Measurements from ENCODE around the gene LRR1.
"Not testable (repeated sequence)": the region's sequence is repeated elsewhere in the genome, so short reads cannot be mapped to it uniquely, and the experiment has no call there.

The LRR1 gene

GRCh38 chr14:49634547-49635334 is 36.0 kb downstream of the LRR1 start, which contains the start of gene DNAAF2:
TSS of gene DNAAF2 (minus strand) at chr14:49635244. CDS start at chr14:49635149, 95 bp downstream.
- peak; percentile 62 for DNase-seq

- no peak for DNase-seq
Observed at GRCh38 chr14:49636866-49637265, 38.1 kb downstream of the LRR1 start.

GRCh38 chr14:49637534-49638078 is 38.9 kb downstream of the LRR1 start:
- DNase-seq, result no peak

GRCh38 chr14:49640540-49641417 is 42.0 kb downstream of the LRR1 start:
- DNase-seq, result no peak

DNA sequence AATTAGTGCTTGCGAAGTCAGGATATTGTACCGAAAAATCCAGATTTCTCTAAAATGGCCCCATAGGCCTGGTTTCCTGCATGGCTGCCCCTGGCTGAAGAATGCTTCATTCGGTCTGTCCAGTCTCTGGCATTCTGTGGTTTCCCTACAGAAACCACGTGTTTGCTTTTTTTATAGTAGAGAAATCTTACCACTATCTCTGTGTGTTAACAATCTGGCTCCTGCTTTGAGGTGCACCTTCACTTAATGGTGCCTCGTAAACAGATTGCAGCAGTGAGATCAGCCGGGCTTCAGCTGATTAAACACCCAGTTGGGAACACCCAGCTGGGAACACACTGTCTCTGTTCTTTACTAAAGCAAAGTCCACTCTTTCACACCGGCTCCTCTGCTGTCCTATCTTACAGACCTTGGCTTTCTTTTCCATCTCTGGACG is 43.0 kb downstream of the LRR1 start:
- no peak for DNase-seq

- DNase-seq, result no peak
Observed at GRCh38 chr14:49642163-49642562, 43.4 kb downstream of the LRR1 start.

DNA sequence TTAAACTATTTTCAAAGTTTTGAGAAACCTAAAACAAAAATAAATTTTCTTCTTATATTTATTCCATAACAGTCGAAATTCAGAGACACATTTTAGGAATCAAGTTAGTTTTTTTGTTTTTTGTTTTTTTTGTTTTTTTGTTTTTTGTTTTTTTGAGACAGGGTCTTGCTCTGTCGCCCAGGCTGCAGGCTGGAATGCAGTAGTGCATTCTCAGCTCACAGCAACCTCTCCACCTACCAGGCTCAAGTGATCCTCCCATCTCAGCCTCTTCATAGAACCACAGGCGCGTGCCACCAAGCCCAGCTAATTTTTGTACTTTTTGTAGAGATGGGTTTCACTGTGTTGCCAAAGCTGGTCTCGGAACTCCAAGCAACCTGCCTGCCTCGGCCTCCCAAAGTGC is 54.8 kb downstream of the LRR1 start:
- no peak for DNase-seq

GRCh38 chr14:49654511-49654910 is 55.8 kb downstream of the LRR1 start:
- no peak for DNase-seq

DNA sequence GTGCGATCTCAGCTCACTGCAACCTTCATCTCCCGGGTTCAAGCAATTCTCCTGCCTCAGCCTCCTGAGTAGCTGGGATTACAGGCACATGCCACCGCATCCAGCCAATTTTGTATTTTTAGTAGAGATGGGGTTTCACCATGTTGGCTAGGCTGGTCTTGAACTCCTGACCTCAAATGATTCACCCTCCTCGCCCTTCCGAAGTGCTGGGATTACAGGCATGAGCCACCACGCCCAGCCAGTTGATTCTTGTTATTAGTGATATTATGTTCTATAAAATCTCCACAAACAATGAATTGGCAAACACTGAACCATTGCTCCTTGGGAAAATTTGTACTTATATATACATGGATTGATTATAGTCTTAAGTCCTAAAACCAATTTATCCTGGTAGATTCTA is 58.8 kb downstream of the LRR1 start:
- not testable (repeated sequence) for DNase-seq

DNA sequence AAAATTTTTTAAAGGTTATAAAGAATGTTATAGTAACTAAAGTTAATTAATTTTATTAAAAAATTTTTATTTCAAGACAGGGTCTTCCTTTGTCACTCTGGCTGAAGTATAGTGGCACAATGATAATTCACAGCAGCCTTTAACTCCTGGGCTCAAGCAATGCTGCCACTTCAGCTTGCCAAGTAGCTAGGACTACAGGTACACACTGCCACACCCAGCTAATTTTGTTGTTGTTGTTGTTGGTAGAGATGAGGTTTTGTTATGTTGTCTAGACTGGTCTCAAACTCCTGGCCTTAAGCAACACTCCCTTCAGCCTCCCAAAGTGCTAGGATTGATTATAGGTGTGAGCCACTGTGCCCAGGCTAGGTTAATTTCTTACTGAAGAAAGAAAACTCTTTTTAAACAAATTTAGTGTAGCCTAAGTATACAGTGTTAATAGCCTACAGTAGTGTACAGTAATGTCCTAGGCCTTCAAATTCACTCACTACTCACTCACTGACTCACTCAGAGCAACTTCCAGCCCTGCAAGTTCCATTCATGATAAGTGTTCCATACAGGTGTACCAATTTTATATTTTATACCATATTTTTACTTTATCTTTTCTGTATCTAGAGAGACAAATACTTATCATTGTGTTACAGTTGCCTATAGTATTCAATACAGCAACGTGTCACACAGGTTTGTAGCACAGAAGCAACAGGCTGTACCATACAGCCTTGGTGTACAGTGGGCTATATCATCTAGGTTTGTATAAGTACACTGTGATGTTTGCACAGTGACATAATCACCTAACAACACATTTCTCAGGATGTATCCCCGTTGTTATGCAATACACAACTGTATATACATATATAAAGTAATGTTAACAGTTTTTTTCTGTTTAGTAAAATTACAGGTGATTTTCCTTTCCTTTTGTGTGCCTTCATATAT is 61.1 kb downstream of the LRR1 start:
- DNase-seq, result no peak

Measured in NCI-H2029 treated with DMSO at 0.1 percent for 48 hours (cell line).